ENCODE data around the gene ARHGAP10.

The ARHGAP10 gene

GRCh38 chr4:147754037-147754445 lies 22.2 kb downstream of the ARHGAP10 start:
- DNase-seq (ENCODE audit: extremely low read depth, insufficient read length): no peak
- TF ChIP-seq, protein P1, sequence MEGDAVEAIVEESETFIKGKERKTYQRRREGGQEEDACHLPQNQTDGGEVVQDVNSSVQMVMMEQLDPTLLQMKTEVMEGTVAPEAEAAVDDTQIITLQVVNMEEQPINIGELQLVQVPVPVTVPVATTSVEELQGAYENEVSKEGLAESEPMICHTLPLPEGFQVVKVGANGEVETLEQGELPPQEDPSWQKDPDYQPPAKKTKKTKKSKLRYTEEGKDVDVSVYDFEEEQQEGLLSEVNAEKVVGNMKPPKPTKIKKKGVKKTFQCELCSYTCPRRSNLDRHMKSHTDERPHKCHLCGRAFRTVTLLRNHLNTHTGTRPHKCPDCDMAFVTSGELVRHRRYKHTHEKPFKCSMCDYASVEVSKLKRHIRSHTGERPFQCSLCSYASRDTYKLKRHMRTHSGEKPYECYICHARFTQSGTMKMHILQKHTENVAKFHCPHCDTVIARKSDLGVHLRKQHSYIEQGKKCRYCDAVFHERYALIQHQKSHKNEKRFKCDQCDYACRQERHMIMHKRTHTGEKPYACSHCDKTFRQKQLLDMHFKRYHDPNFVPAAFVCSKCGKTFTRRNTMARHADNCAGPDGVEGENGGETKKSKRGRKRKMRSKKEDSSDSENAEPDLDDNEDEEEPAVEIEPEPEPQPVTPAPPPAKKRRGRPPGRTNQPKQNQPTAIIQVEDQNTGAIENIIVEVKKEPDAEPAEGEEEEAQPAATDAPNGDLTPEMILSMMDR (IDR thresholded peaks at IDR 0.05; ENCODE audit: insufficient read depth, low read length, poor library complexity, severe bottlenecking): no peak
- H3K27me3 ChIP-seq (replicated peaks; ENCODE audit: control insufficient read depth, insufficient read depth, low read length): no peaks in the 10 kb centered on the region
- no peak overlapping the region for H3K4me3 ChIP-seq (replicated peaks; ENCODE audit: low read depth, low read length)
- H3K36me3 ChIP-seq (ENCODE audit: control insufficient read depth, insufficient read depth, low read length): peaks cover 4% of the 10 kb centered on the region

DNA sequence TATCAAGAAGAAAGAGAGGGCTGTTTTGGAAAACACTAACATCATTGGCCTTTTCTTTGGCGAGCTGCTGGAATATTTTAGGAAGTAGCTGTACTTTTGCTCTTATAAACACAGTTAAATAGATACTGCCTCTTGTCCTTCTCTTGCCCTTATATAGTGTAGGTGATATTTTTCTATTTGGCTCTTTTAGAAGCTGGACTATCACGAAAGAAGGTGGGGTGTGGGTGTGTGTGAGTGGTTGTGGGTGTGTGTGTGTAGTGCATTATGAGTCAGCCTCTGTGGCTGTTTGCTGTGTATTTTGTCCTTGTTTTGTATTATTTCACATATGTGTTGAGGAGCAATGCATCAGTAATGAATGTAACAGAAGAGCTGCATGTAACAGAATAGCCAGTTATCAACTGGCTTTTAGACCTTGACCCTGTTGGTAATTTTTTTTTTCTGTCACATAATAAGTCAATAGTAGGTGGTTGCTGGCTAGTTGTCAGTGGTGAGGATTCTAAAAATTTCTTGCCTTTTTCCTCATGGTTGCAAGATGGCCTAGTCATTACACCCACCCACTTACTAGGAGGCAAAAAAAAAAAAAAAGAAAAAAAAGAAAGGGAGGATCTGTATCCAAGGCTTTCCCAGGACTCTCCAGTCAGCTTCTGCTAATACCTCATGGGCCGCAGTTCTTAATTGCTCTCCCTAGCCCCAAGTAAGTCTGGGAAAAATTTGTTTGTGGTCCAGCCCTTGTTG lies 23.8 kb downstream of the ARHGAP10 start:
- no peak for DNase-seq (ENCODE audit: extremely low read depth, insufficient read length)
- H3K4me3 ChIP-seq (replicated peaks; ENCODE audit: low read depth, low read length): no peak overlapping the region

GRCh38 chr4:147756417-147756816 lies 24.5 kb downstream of the ARHGAP10 start:
- Histone ChIP-seq H3K27me3 (replicated peaks; ENCODE audit: control insufficient read depth, insufficient read depth, low read length) (no peaks in the 10 kb centered on the region), H3K36me3 (ENCODE audit: control insufficient read depth, insufficient read depth, low read length) (peaks cover 4% of the 10 kb centered on the region), H3K4me3 (replicated peaks; ENCODE audit: low read depth, low read length) (no peak overlapping the region)
- TF ChIP-seq, protein P1 (IDR thresholded peaks at IDR 0.05; ENCODE audit: insufficient read depth, low read length, poor library complexity, severe bottlenecking): no peak
- no peak for DNase-seq (ENCODE audit: extremely low read depth, insufficient read length)

More for the DNA sequence above, 23.8 kb downstream of the ARHGAP10 start:
- TF ChIP-seq, protein P1 (IDR thresholded peaks at IDR 0.05; ENCODE audit: insufficient read depth, low read length, poor library complexity, severe bottlenecking): no peak
- Histone ChIP-seq H3K36me3 (ENCODE audit: control insufficient read depth, insufficient read depth, low read length) (peaks cover 4% of the 10 kb centered on the region), H3K27me3 (replicated peaks; ENCODE audit: control insufficient read depth, insufficient read depth, low read length) (no peaks in the 10 kb centered on the region)

DNA sequence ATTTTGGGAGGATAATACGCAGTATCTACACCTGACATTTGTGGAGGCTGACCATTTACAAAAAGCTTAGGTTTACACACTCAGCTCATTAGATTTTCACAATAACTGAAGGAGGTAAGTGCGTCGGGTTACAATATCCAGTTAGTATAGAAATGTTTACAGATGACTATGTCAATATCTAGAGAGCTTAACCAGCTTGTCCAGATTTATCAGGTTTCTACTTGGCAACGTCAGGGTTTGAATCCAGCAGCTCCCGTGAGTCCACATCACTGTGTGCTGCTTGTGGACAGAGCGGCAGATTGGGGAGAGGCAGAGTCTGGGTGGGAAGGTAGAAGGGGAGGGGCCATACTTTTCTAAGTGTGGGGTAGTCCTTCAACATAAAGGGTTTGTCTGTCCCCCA lies 28.3 kb downstream of the ARHGAP10 start:
- TF ChIP-seq, protein P1 (IDR thresholded peaks at IDR 0.05; ENCODE audit: insufficient read depth, low read length, poor library complexity, severe bottlenecking): no peak
- Histone ChIP-seq H3K36me3 (ENCODE audit: control insufficient read depth, insufficient read depth, low read length) (peaks cover 4% of the 10 kb centered on the region), H3K4me3 (replicated peaks; ENCODE audit: low read depth, low read length) (no peak overlapping the region), H3K27me3 (replicated peaks; ENCODE audit: control insufficient read depth, insufficient read depth, low read length) (no peaks in the 10 kb centered on the region)
- DNase-seq (ENCODE audit: extremely low read depth, insufficient read length): no peak

GRCh38 chr4:147760695-147761094 lies 28.8 kb downstream of the ARHGAP10 start:
- DNase-seq (ENCODE audit: extremely low read depth, insufficient read length): no peak

More at GRCh38 chr4:147760695-147761094, 28.8 kb downstream of the ARHGAP10 start:
- Histone ChIP-seq H3K36me3 (ENCODE audit: control insufficient read depth, insufficient read depth, low read length) (peaks cover 4% of the 10 kb centered on the region), H3K27me3 (replicated peaks; ENCODE audit: control insufficient read depth, insufficient read depth, low read length) (no peaks in the 10 kb centered on the region), H3K4me3 (replicated peaks; ENCODE audit: low read depth, low read length) (no peak overlapping the region)
- TF ChIP-seq, protein P1 (IDR thresholded peaks at IDR 0.05; ENCODE audit: insufficient read depth, low read length, poor library complexity, severe bottlenecking): no peak
